Keratinocyte (primary cell): Measurements from ENCODE around the gene NINJ1. TPM values are rescaled to one million over a fixed set of nuclear protein-coding genes. Genes with fewer than 3 reads are reported as not detected.

Source experiments
- DNase-seq: peaks from one replicate; pipeline ENCODE4 v3.0.0-alpha.2; 2011; ENCODE audit warnings: low read depth, missing footprints, low spot score
- FAIRE-seq: peaks from 2 replicates; lab custom pipeline; 2011; peaks lifted over from hg19 to GRCh38; lab: Jason Lieb, UNC
- H2AFZ ChIP-seq: 2 replicates; pipeline ENCODE4 v1.6.0; 2012; ENCODE audit warnings: low read length, control low read depth, inconsistent platforms; ENCODE audit not compliant: control insufficient read depth
- H3K27ac ChIP-seq: 2 replicates; pipeline ENCODE4 v1.5.1; 2011; ENCODE audit warnings: low read length; ENCODE audit not compliant: control insufficient read depth, insufficient read depth
- H3K27me3 ChIP-seq: 3 replicates; pipeline ENCODE4 v1.6.0; 2011; ENCODE audit warnings: low read length; ENCODE audit not compliant: control insufficient read depth, insufficient read depth; ENCODE audit errors: extremely low read depth
- H3K36me3 ChIP-seq, 2 experiments: 2 replicates in 1 of 2; 3 replicates in 1 of 2; pipeline ENCODE4 v1.5.1; 2011; ENCODE audit warnings: low read length in 2 of 2, mild to moderate bottlenecking in 1 of 2; ENCODE audit not compliant: control insufficient read depth in 2 of 2, insufficient read depth in 2 of 2; ENCODE audit errors: extremely low read depth in 1 of 2
- H3K4me1 ChIP-seq: 3 replicates; pipeline ENCODE4 v1.5.1; 2011; ENCODE audit warnings: low read length; ENCODE audit not compliant: control insufficient read depth, insufficient read depth; ENCODE audit errors: extremely low read depth
- H3K4me2 ChIP-seq: 3 replicates; pipeline ENCODE4 v1.6.0; 2011; ENCODE audit warnings: low read depth, low read length; ENCODE audit not compliant: control insufficient read depth, insufficient read depth; ENCODE audit errors: extremely low read depth
- H3K4me3 ChIP-seq, 3 experiments: fragments of 200-600 bp in 1 of 3; sonication (generic) in 1 of 3; 2 replicates in 2 of 3; 3 replicates in 1 of 3; pipeline ENCODE4 v1.5.1; 2011 to 2016; ENCODE audit warnings: low read length in 3 of 3, mild to moderate bottlenecking in 3 of 3, control low read depth in 2 of 3, inconsistent platforms in 1 of 3, low read depth in 1 of 3, mixed read lengths in 1 of 3, mixed run types in 1 of 3, moderate library complexity in 1 of 3; ENCODE audit not compliant: control insufficient read depth in 2 of 3, insufficient read depth in 2 of 3; ENCODE audit errors: extremely low read depth in 1 of 3
- H3K79me2 ChIP-seq: 2 replicates; pipeline ENCODE4 v1.6.0; 2012; ENCODE audit warnings: low read length; ENCODE audit not compliant: control insufficient read depth, insufficient read depth
- H3K9ac ChIP-seq: 3 replicates; pipeline ENCODE4 v1.6.0; 2011; ENCODE audit warnings: low read length; ENCODE audit not compliant: control insufficient read depth, insufficient read depth; ENCODE audit errors: extremely low read depth
- H3K9me1 ChIP-seq: 3 replicates; pipeline ENCODE4 v1.6.0; 2011; ENCODE audit warnings: low read length; ENCODE audit not compliant: control insufficient read depth, insufficient read depth; ENCODE audit errors: extremely low read depth
- H3K9me3 ChIP-seq: 2 replicates; pipeline ENCODE4 v1.5.1; 2012; ENCODE audit warnings: low read depth, low read length; ENCODE audit not compliant: control insufficient read depth
- H4K20me1 ChIP-seq: 3 replicates; pipeline ENCODE4 v1.6.0; 2011; ENCODE audit warnings: low read length; ENCODE audit not compliant: control insufficient read depth, insufficient read depth; ENCODE audit errors: extremely low read depth
- CTCF ChIP-seq, 3 experiments: IDR thresholded peaks in 1 of 3; conservative IDR thresholded peaks in 1 of 3; optimal IDR thresholded peaks in 1 of 3; 2 replicates in 2 of 3; 3 replicates in 1 of 3; pipeline versions ENCODE3 to v1.5.1; 2011; ENCODE audit warnings: low read length in 3 of 3, mild to moderate bottlenecking in 3 of 3, moderate library complexity in 2 of 3, control low read depth in 1 of 3, inconsistent platforms in 1 of 3; ENCODE audit not compliant: insufficient read depth in 2 of 3; ENCODE audit errors: extremely low read depth in 1 of 3
- EZH2 ChIP-seq: IDR thresholded peaks from one replicate; pipeline ENCODE4 v1.6.1; 2012; ENCODE audit warnings: inconsistent platforms, mild to moderate bottlenecking, low read length, moderate library complexity
- dilution Hi-C: fragments of 300-500 bp; cut with MboI; formaldehyde crosslinking; loops from one replicate; pipeline ENCODE4 v1.7.0; 2020; ENCODE audit warnings: low sequenced_read_pairs; ENCODE audit not compliant: extremely low pct_ligation_motif_present
- polyA plus RNA-seq, 5 experiments: library from polyadenylated mRNA; depleted of rRNA in 3 of 5; stranded (reverse) in 3 of 5; stranded (forward) in 1 of 5; unstranded in 1 of 5; fragments of >200 nt; gene quantifications; 1 replicate in 1 of 5; 2 replicates in 3 of 5; 3 replicates in 1 of 5; pipeline versions ENCODE4 v1.2.1 to v1.2.3, GENCODE V29; 2011 to 2012; ENCODE audit warnings: missing spikeins in 2 of 5, low read depth in 1 of 5, low replicate concordance in 1 of 5

NINJ1 gene
- polyA plus RNA-seq, 1 donor (not counting 4 experiments of a cell fraction or from before 2014, with no cell fraction given) = 7.4 TPM

GRCh38 chr9:93076792-93077128 lies 57.3 kb downstream of the NINJ1 start:
- no peaks in the 10 kb centered on the region for H3K9me1 ChIP-seq

GRCh38 chr9:93076101-93076791 lies 57.8 kb downstream of the NINJ1 start:
- no peak overlapping the region for H3K4me3 ChIP-seq
- no peak overlapping the region for H3K27ac ChIP-seq
- dilution Hi-C loops = no loop called here
- H3K9me3 ChIP-seq = no peaks in the 10 kb centered on the region
- peaks cover 3% of the 10 kb centered on the region for H3K27me3 ChIP-seq
- DNase-seq (no peak), FAIRE-seq (no peak)
- H3K4me1 ChIP-seq = no peaks in the 10 kb centered on the region
- H3K9ac ChIP-seq = no peak overlapping the region
- H3K79me2 ChIP-seq = no peaks in the 10 kb centered on the region
- no peaks in the 10 kb centered on the region for H3K36me3 ChIP-seq
- H2AFZ ChIP-seq = no peak overlapping the region
- H3K9me1 ChIP-seq = no peaks in the 10 kb centered on the region
- no peaks in the 10 kb centered on the region for H4K20me1 ChIP-seq
- TF ChIP-seq CTCF (optimal IDR thresholded peaks at IDR 0.05 in 1 of 3, IDR thresholded peaks at IDR 0.05 in 1 of 3, conservative IDR thresholded peaks at IDR 0.05 in 1 of 3; ENCODE audit: extremely low read depth in 1 of 3, insufficient read depth in 2 of 3, low read length in 3 of 3) (no peak), EZH2 (no peak)
- H3K4me2 ChIP-seq = no peak overlapping the region

More at GRCh38 chr9:93076792-93077128, 57.3 kb downstream of the NINJ1 start:
- Histone ChIP-seq H3K4me2 (no peak overlapping the region), H3K27ac (no peak overlapping the region), H3K4me3 (no peak overlapping the region), H3K27me3 (peaks cover 3% of the 10 kb centered on the region), H3K79me2 (no peaks in the 10 kb centered on the region), H3K4me1 (no peaks in the 10 kb centered on the region), H4K20me1 (no peaks in the 10 kb centered on the region), H3K9ac (no peak overlapping the region), H3K9me3 (no peaks in the 10 kb centered on the region), H3K36me3 (no peaks in the 10 kb centered on the region), H2AFZ (no peak overlapping the region)
- dilution Hi-C loops = no loop called here
- DNase-seq (no peak), FAIRE-seq (no peak)
- TF ChIP-seq CTCF (optimal IDR thresholded peaks at IDR 0.05 in 1 of 3, IDR thresholded peaks at IDR 0.05 in 1 of 3, conservative IDR thresholded peaks at IDR 0.05 in 1 of 3; ENCODE audit: extremely low read depth in 1 of 3, insufficient read depth in 2 of 3, low read length in 3 of 3) (no peak), EZH2 (no peak)
